ENCODE measurements around the gene LMX1A. TPM values are rescaled to one million over a fixed set of nuclear protein-coding genes. Genes with fewer than 3 reads are reported as not detected.

LMX1A gene
- total and polyA plus RNA-seq, 2 donors, result 0.05 to 0.11 TPM

DNA sequence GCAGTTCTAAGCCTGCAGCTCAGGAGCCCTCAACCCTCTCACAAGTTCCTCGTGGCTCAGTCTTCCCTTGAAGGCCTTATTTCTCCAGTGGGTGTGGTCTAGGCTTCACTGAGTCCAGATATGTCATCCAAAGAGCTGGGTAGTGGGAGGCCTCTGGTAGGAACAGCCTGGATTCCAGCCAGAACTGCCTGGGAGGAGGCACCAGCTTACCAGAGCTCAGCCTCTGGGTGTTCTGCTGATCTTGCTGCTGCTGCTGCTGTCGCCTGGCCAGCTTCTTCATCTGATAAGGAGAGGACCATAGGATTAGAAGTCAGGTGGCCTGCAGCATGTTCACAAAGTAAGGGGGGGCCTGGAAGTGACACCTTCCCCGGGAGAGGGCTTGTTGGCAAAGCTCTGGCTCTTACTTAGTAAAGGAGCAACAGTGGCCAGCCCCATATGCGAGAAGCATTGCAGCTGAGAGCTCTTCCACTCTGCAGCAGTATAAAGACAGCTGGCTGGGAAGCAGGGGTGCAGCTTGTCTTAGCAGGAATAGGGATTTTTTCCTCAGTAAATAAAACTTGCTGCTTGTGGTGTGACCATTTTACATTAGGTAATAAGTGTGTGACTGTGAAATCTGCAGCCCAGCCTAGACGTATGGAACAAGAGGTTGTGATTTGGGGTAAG, 148.5 kb downstream of the LMX1A start:
- H3K27me3 ChIP-seq (ENCODE audit: control insufficient read depth in 2 of 2, insufficient read depth in 1 of 2, low read length in 1 of 2), result no peaks in the 10 kb centered on the region
- H3K4me3 ChIP-seq (ENCODE audit: low read length in 2 of 2), result no peak overlapping the region
- H3K36me3 ChIP-seq (ENCODE audit: control insufficient read depth in 2 of 2, insufficient read depth in 2 of 2, low read length in 1 of 2), result no peaks in the 10 kb centered on the region
- 72% methylated on average over 5 of the region's 5 CpGs for WGBS
- peaks cover 0 to 2% of the 10 kb centered on the region in 2 donors for H3K4me1 ChIP-seq (ENCODE audit: control insufficient read depth in 2 of 2, insufficient read depth in 2 of 2, low read length in 2 of 2)
- no peak overlapping the region for H3K27ac ChIP-seq (ENCODE audit: low read depth in 1 of 2, low read length in 1 of 2)
- no peak for DNase-seq (ENCODE audit: low read depth in 6 of 9, low spot score in 9 of 9)
- no peaks in the 10 kb centered on the region for H3K9me3 ChIP-seq (ENCODE audit: control insufficient read depth in 2 of 2, insufficient read depth in 1 of 2, low read length in 1 of 2)

DNA sequence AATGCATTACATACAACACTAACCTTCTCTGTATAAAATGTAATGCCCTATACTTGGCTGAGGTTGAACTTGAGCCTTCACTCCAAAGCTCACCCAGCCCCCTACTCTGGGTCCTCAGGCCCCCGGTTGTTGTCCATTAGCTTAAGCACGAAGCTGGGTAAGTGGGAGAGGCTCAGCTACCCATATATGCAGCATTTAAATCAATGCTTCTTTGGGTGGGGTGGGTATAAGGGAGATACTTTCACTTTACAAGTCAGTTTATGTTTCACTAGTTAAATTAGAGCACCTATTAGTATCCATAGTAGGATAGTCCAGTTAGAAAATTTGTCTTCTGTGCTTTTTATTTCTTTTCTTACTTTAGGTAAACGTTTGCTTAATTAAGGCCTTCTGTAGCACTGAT, 151.4 kb downstream of the LMX1A start:
- Histone ChIP-seq H3K4me1 (ENCODE audit: control insufficient read depth in 2 of 2, insufficient read depth in 2 of 2, low read length in 2 of 2) (no peaks in the 10 kb centered on the region), H3K27me3 (ENCODE audit: control insufficient read depth in 2 of 2, insufficient read depth in 1 of 2, low read length in 1 of 2) (no peaks in the 10 kb centered on the region), H3K36me3 (ENCODE audit: control insufficient read depth in 2 of 2, insufficient read depth in 2 of 2, low read length in 1 of 2) (no peaks in the 10 kb centered on the region), H3K9me3 (ENCODE audit: control insufficient read depth in 2 of 2, insufficient read depth in 1 of 2, low read length in 1 of 2) (no peaks in the 10 kb centered on the region), H3K4me3 (ENCODE audit: low read length in 2 of 2) (no peak overlapping the region), H3K27ac (ENCODE audit: low read depth in 1 of 2, low read length in 1 of 2) (no peak overlapping the region)
- no peak for DNase-seq (ENCODE audit: low read depth in 6 of 9, low spot score in 9 of 9)
- 69% methylated on average over 3 of the region's 3 CpGs for WGBS

DNA sequence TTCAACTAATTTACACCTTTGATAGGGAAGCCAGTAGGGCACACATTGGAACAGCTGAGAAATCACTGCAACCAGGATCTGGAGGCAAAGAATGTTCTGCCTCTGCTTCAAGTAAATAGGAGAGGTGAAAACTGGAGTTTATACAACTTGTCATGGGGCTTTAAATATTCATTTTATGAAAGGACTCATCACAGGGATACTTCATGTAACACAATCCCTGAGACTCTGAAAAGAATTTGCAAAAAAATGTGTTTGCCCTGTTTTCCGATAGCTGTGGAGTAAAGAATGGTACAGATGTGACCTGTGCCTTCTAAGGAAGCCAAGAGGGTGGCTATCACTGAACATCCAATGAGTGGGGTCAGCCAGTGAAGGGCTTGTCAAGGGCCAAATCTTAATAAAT, 152.0 kb downstream of the LMX1A start:
- DNase-seq (ENCODE audit: low read depth in 6 of 9, low spot score in 9 of 9), result no peak
- Histone ChIP-seq H3K27me3 (ENCODE audit: control insufficient read depth in 2 of 2, insufficient read depth in 1 of 2, low read length in 1 of 2) (no peaks in the 10 kb centered on the region), H3K4me1 (ENCODE audit: control insufficient read depth in 2 of 2, insufficient read depth in 2 of 2, low read length in 2 of 2) (no peaks in the 10 kb centered on the region), H3K4me3 (ENCODE audit: low read length in 2 of 2) (no peak overlapping the region), H3K36me3 (ENCODE audit: control insufficient read depth in 2 of 2, insufficient read depth in 2 of 2, low read length in 1 of 2) (no peaks in the 10 kb centered on the region), H3K27ac (ENCODE audit: low read depth in 1 of 2, low read length in 1 of 2) (no peak overlapping the region), H3K9me3 (ENCODE audit: control insufficient read depth in 2 of 2, insufficient read depth in 1 of 2, low read length in 1 of 2) (no peaks in the 10 kb centered on the region)
- WGBS, result 92% methylated on average over 1 of the region's 1 CpG

DNA sequence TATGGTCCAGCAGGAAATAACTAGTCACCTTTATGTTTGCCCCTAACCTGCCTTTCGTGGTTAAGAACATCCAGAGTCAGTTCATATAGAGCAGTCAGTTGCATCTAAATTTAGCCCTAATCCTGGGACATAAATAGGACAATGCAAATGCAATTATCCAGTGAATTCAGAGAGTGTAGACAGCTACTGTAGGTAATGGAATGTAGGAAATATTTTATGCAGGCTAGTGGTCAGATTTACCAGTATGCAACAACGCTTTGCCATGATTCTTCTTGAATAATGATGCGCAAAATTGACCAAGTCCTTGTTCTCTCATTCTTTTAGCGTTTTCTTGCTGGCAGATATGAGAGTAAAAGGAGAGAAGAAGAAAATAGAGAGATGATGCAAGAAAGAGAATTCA, 165.4 kb downstream of the LMX1A start:
- 68% methylated on average over 4 of the region's 4 CpGs for WGBS
- no peaks in the 10 kb centered on the region for H3K27me3 ChIP-seq (ENCODE audit: control insufficient read depth in 2 of 2, insufficient read depth in 1 of 2, low read length in 1 of 2)

DNA sequence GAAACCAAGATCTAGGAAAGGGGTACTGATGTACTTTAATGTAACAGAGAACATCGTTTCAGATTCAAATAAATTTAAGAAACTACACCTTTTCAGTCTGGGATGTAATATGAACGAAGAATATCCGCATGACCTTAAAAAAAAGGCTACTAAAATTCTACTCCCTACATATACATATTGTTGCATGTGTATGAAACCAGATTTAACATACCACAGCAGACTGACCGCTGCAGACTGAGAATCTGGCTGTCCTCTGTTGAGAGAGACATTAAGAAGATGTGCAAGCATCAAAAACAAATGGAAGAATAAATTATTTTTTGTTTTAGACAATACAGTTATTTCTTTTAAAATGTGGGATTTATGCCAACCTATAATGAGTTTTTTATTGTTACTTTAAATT, 166.6 kb downstream of the LMX1A start:
- Histone ChIP-seq H3K27ac (ENCODE audit: low read depth in 1 of 2, low read length in 1 of 2) (no peak overlapping the region), H3K4me3 (ENCODE audit: low read length in 2 of 2) (no peak overlapping the region), H3K36me3 (ENCODE audit: control insufficient read depth in 2 of 2, insufficient read depth in 2 of 2, low read length in 1 of 2) (no peaks in the 10 kb centered on the region), H3K27me3 (ENCODE audit: control insufficient read depth in 2 of 2, insufficient read depth in 1 of 2, low read length in 1 of 2) (no peaks in the 10 kb centered on the region), H3K9me3 (ENCODE audit: control insufficient read depth in 2 of 2, insufficient read depth in 1 of 2, low read length in 1 of 2) (no peaks in the 10 kb centered on the region), H3K4me1 (ENCODE audit: control insufficient read depth in 2 of 2, insufficient read depth in 2 of 2, low read length in 2 of 2) (no peaks in the 10 kb centered on the region)
- DNase-seq (ENCODE audit: low read depth in 6 of 9, low spot score in 9 of 9), result no peak
- 90% methylated on average over 4 of the region's 4 CpGs for whole genome bisulfite sequencing

More for the DNA sequence above, 165.4 kb downstream of the LMX1A start:
- no peaks in the 10 kb centered on the region for H3K4me1 ChIP-seq (ENCODE audit: control insufficient read depth in 2 of 2, insufficient read depth in 2 of 2, low read length in 2 of 2)
- no peaks in the 10 kb centered on the region for H3K36me3 ChIP-seq (ENCODE audit: control insufficient read depth in 2 of 2, insufficient read depth in 2 of 2, low read length in 1 of 2)
- no peaks in the 10 kb centered on the region for H3K9me3 ChIP-seq (ENCODE audit: control insufficient read depth in 2 of 2, insufficient read depth in 1 of 2, low read length in 1 of 2)
- DNase-seq (ENCODE audit: low read depth in 6 of 9, low spot score in 9 of 9), result no peak
- H3K27ac ChIP-seq (ENCODE audit: low read depth in 1 of 2, low read length in 1 of 2), result no peak overlapping the region
- no peak overlapping the region for H3K4me3 ChIP-seq (ENCODE audit: low read length in 2 of 2)

DNA sequence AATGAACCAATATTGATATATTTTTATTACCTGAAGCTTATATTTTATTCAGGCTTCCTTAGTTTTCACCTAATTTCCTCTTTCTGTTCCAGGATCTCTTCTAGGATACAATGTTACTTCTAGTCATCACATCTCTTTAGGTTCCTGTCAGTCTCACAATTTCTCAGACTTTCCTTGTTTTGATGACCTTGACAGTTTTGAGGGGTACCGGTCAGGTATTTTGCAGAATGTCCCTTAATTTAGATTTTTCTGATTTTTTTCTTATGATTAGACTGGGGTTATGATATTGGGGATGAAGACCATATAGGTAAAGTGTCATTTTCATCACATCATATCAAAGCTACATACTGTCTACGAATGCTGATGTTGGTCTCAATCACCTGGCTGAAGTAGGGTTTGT, 167.5 kb downstream of the LMX1A start:
- H3K27me3 ChIP-seq (ENCODE audit: control insufficient read depth in 2 of 2, insufficient read depth in 1 of 2, low read length in 1 of 2), result no peaks in the 10 kb centered on the region
- no peaks in the 10 kb centered on the region for H3K9me3 ChIP-seq (ENCODE audit: control insufficient read depth in 2 of 2, insufficient read depth in 1 of 2, low read length in 1 of 2)
- WGBS, result 68% methylated on average over 2 of the region's 2 CpGs

DNA sequence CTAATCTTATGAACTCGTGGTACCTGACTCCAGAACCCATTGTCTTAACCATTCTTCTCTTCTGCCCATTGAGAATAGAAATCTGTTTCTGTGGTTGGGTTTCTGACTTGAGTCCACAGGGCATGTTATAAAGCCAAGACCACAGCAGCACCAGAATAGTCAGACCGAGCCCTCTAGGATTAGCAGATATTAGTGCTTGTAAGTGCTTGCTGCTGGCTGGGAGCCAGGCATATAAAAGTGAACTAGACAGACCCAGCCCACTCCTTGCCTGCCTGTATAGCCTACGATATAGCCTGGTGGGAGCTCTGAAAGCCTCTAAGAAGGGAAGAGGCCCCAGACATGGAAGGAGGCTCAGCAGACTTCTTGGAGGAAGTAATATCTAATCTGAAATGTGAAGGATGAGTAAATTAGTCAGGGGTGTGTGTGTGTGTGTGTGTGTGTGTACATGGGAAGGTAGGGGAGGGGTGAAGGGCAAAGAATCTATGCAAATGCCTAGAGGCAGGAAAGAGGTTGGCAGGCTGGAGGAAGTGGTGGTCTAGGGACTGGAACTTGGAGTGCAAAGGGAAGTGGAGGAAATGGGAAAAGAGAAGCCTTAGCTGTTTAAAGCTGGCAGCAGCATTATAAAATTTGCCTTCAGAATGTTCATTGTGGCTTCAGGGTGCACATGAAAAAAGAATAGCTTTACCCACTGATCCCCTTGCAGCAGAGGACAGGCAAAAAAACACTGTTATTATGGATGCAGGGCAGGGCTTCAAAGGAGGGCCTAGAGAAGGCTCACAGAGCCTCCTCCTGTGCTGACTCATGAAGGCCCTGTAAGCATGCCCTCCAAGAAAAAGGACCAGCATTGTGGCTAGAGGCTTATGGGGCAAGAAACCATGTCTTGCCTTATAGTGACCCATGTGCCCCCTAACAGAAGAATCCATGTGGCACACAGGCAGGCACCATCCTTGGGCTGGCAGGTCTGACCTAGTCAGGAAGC, 169.2 kb downstream of the LMX1A start:
- 72% methylated on average over 3 of the region's 3 CpGs for WGBS
- Histone ChIP-seq H3K27ac (ENCODE audit: low read depth in 1 of 2, low read length in 1 of 2) (no peak overlapping the region), H3K4me3 (ENCODE audit: low read length in 2 of 2) (no peak overlapping the region), H3K4me1 (ENCODE audit: control insufficient read depth in 2 of 2, insufficient read depth in 2 of 2, low read length in 2 of 2) (no peaks in the 10 kb centered on the region), H3K36me3 (ENCODE audit: control insufficient read depth in 2 of 2, insufficient read depth in 2 of 2, low read length in 1 of 2) (no peaks in the 10 kb centered on the region), H3K27me3 (ENCODE audit: control insufficient read depth in 2 of 2, insufficient read depth in 1 of 2, low read length in 1 of 2) (no peaks in the 10 kb centered on the region), H3K9me3 (ENCODE audit: control insufficient read depth in 2 of 2, insufficient read depth in 1 of 2, low read length in 1 of 2) (peaks cover 0 to 3% of the 10 kb centered on the region in 2 donors)
- no peak for DNase-seq (ENCODE audit: low read depth in 6 of 9, low spot score in 9 of 9)

More for the DNA sequence above, 167.5 kb downstream of the LMX1A start:
- no peak for DNase-seq (ENCODE audit: low read depth in 6 of 9, low spot score in 9 of 9)
- Histone ChIP-seq H3K4me1 (ENCODE audit: control insufficient read depth in 2 of 2, insufficient read depth in 2 of 2, low read length in 2 of 2) (no peaks in the 10 kb centered on the region), H3K27ac (ENCODE audit: low read depth in 1 of 2, low read length in 1 of 2) (no peak overlapping the region), H3K36me3 (ENCODE audit: control insufficient read depth in 2 of 2, insufficient read depth in 2 of 2, low read length in 1 of 2) (no peaks in the 10 kb centered on the region), H3K4me3 (ENCODE audit: low read length in 2 of 2) (no peak overlapping the region)

DNA sequence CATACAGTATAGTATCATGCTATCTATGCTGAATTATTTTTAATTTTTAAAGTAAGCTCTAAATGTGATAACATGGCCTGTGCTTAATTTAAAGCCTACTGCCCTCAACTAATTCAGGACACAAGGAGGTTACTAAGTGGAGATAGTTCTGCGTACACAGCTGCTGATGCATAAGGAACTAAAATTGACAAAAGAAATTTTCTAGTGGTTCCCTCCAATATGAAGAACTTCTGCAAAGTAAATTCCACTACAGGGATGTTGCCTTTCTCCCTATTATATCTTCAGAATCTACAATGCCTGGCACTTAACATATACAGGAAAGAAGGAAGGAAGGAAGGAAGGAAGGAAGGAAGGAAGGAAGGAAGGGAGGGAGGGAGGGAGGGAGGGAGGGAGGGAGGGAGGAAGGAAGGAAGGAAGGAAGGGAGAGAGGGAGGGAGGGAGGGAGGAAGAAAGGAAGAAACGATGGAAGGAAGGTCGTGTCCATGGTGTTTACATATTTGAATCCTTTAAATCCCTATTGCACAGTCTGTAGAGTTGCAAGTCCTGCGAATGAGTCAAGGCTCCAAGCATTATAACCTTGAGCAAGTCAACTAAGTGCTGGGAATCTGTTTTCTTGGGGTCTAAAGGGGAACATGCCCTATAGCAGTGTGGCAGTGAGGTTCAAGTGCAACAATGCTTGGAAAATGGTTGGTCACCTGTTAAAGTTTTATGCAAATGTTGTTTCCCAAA, 171.2 kb downstream of the LMX1A start:
- no peak for DNase-seq (ENCODE audit: low read depth in 6 of 9, low spot score in 9 of 9)
- WGBS, result 78% methylated on average over 4 of the region's 4 CpGs
- Histone ChIP-seq H3K36me3 (ENCODE audit: control insufficient read depth in 2 of 2, insufficient read depth in 2 of 2, low read length in 1 of 2) (no peaks in the 10 kb centered on the region), H3K9me3 (ENCODE audit: control insufficient read depth in 2 of 2, insufficient read depth in 1 of 2, low read length in 1 of 2) (peaks cover 0 to 3% of the 10 kb centered on the region in 2 donors), H3K27me3 (ENCODE audit: control insufficient read depth in 2 of 2, insufficient read depth in 1 of 2, low read length in 1 of 2) (no peaks in the 10 kb centered on the region), H3K27ac (ENCODE audit: low read depth in 1 of 2, low read length in 1 of 2) (no peak overlapping the region), H3K4me1 (ENCODE audit: control insufficient read depth in 2 of 2, insufficient read depth in 2 of 2, low read length in 2 of 2) (no peaks in the 10 kb centered on the region), H3K4me3 (ENCODE audit: low read length in 2 of 2) (no peak overlapping the region)

DNA sequence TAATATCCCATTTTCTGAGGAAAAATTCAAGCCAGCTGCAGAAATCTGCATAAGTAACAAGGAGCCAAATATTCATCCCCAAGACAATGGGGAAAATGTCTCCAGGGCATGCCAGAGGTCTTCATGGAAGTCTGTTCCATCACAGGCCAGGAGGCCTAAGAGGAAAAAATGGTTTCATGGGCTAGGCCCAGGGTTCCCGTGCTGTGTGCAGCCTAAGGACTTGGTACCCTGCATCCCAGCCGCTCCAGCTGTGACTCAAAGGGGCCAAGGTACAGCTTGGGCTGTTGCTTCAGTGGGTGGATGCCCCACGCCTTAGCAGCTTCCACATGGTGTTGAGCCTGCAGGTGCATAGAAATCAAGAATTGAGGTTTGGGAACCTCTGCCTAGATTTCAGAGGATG, 173.5 kb downstream of the LMX1A start:
- Histone ChIP-seq H3K9me3 (ENCODE audit: control insufficient read depth in 2 of 2, insufficient read depth in 1 of 2, low read length in 1 of 2) (peaks cover 0 to 3% of the 10 kb centered on the region in 2 donors), H3K36me3 (ENCODE audit: control insufficient read depth in 2 of 2, insufficient read depth in 2 of 2, low read length in 1 of 2) (no peaks in the 10 kb centered on the region), H3K27ac (ENCODE audit: low read depth in 1 of 2, low read length in 1 of 2) (no peak overlapping the region), H3K4me1 (ENCODE audit: control insufficient read depth in 2 of 2, insufficient read depth in 2 of 2, low read length in 2 of 2) (no peaks in the 10 kb centered on the region), H3K27me3 (ENCODE audit: control insufficient read depth in 2 of 2, insufficient read depth in 1 of 2, low read length in 1 of 2) (no peaks in the 10 kb centered on the region), H3K4me3 (ENCODE audit: low read length in 2 of 2) (no peak overlapping the region)
- DNase-seq (ENCODE audit: low read depth in 6 of 9, low spot score in 9 of 9), result no peak
- 92% methylated on average over 3 of the region's 3 CpGs for WGBS
